ENCODE data around the gene SENP6. TPM values are rescaled to one million over a fixed set of nuclear protein-coding genes. Genes with fewer than 3 reads are reported as not detected.
"Not testable (repeated sequence)": the region's sequence is repeated elsewhere in the genome, so short reads cannot be mapped to it uniquely, and the experiment has no call there.

Gene SENP6
- total RNA-seq, 1 donor from 2014 or later: 159 TPM

GRCh38 chr6:75568100-75568499 is 33.6 kb upstream of the SENP6 start:
- TF ChIP-seq CTCF (IDR thresholded peaks at IDR 0.05; ENCODE audit: unreplicated experiment): no peak
- Mint-ChIP-seq H3K27ac (no peak overlapping the region), H3K4me3 (no peak overlapping the region), H3K27me3 (ENCODE audit: low read depth) (no peaks in the 10 kb centered on the region), H3K36me3 (no peaks in the 10 kb centered on the region), H3K4me1 (no peaks in the 10 kb centered on the region), H3K9me3 (peaks cover 52% of the 10 kb centered on the region)
- no peak for DNase-seq (ENCODE audit: low spot score in 2 of 2, unreplicated experiment in 2 of 2)

DNA sequence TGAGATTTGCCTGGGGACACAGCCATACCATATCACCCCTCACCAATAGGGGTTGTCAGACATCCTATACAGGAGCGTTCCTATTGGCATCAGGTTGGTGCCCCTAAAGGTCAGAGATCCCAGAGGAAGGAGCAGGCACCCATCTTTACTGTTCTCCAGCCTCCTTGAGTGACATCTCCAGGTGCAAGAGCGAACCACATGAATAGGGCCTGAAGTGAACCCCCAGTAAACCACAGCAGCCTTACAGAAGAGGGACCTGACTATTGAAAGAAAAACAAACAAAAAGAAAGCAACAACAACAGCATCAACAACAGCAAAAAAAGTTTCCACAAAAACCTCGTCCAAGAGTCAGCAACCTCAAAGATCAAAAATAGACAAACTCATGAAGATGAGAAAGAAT is 32.7 kb upstream of the SENP6 start:
- Mint-ChIP-seq H3K36me3 (no peaks in the 10 kb centered on the region), H3K9me3 (peaks cover 52% of the 10 kb centered on the region), H3K4me1 (no peaks in the 10 kb centered on the region), H3K27me3 (ENCODE audit: low read depth) (no peaks in the 10 kb centered on the region), H3K27ac (no peak overlapping the region), H3K4me3 (no peak overlapping the region)
- no peak for DNase-seq (ENCODE audit: low spot score in 2 of 2, unreplicated experiment in 2 of 2)
- no peak for TF ChIP-seq CTCF (IDR thresholded peaks at IDR 0.05; ENCODE audit: unreplicated experiment)

DNA sequence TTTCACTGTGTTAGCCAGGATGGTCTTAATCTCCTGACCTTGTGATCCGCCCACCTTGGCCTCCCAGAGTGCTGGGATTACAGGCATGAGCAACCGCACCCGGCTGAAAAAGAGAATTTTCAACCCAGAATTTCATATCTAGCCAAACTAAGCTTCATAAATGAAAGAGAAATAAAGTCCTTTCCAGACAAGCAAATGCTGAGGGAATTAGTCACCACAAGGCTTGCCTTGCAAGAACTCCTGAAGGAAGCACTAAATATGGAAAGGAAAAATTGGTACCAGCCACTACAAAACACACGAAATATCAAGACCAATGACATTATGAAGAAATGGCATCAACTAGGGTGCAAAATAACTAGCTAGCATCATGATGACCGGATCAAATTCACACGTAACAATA is 31.0 kb upstream of the SENP6 start:
- H3K27ac Mint-ChIP-seq: not testable (repeated sequence)

GRCh38 chr6:75572072-75572471 is 29.6 kb upstream of the SENP6 start:
- H3K27ac Mint-ChIP-seq: no peak overlapping the region
- H3K9me3 Mint-ChIP-seq: peaks cover 28% of the 10 kb centered on the region
- H3K36me3 Mint-ChIP-seq: no peaks in the 10 kb centered on the region
- DNase-seq (ENCODE audit: low spot score in 2 of 2, unreplicated experiment in 2 of 2): no peak
- no peak overlapping the region for H3K4me3 Mint-ChIP-seq
- no peaks in the 10 kb centered on the region for H3K4me1 Mint-ChIP-seq
- no peak for TF ChIP-seq CTCF (IDR thresholded peaks at IDR 0.05; ENCODE audit: unreplicated experiment)
- no peaks in the 10 kb centered on the region for H3K27me3 Mint-ChIP-seq (ENCODE audit: low read depth)

More for the DNA sequence above, 31.0 kb upstream of the SENP6 start:
- H3K4me3 Mint-ChIP-seq; H3K36me3 Mint-ChIP-seq; H3K27me3 Mint-ChIP-seq (ENCODE audit: low read depth); DNase-seq (ENCODE audit: low spot score in 2 of 2, unreplicated experiment in 2 of 2); H3K4me1 Mint-ChIP-seq: not testable (repeated sequence)
- H3K9me3 Mint-ChIP-seq: peaks cover 37% of the 10 kb centered on the region

- no peaks in the 10 kb centered on the region for H3K27me3 Mint-ChIP-seq (ENCODE audit: low read depth)
- TF ChIP-seq CTCF (IDR thresholded peaks at IDR 0.05; ENCODE audit: unreplicated experiment): no peak
- peaks cover 5% of the 10 kb centered on the region for H3K36me3 Mint-ChIP-seq
- no peaks in the 10 kb centered on the region for H3K4me1 Mint-ChIP-seq
- no peak overlapping the region for H3K4me3 Mint-ChIP-seq
- H3K9me3 Mint-ChIP-seq: peaks cover 18% of the 10 kb centered on the region
- DNase-seq (ENCODE audit: low spot score in 2 of 2, unreplicated experiment in 2 of 2): no peak
- no peak overlapping the region for H3K27ac Mint-ChIP-seq
Observed at GRCh38 chr6:75579951-75580350, 21.7 kb upstream of the SENP6 start.

DNA sequence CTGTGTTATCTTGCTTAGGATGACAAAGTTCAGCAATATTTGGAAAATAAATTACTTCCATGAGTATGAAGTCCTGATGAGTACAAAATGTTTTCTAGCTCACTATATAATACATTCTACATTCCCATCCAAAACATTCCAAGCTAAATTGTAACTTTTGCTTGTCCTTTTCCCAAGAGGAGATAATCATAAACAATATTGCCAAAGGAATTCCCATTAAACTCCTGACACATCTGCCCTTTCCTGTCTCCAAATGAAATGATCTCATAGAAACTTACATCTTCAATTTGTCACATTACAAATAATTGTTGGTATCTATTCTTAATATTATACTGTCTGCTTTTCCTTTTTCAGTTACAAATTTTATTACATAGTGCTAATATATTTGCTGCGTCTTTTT is 20.4 kb upstream of the SENP6 start:
- no peak for DNase-seq (ENCODE audit: low spot score in 2 of 2, unreplicated experiment in 2 of 2)
- Mint-ChIP-seq H3K27ac (no peak overlapping the region), H3K4me1 (no peaks in the 10 kb centered on the region), H3K27me3 (ENCODE audit: low read depth) (no peaks in the 10 kb centered on the region), H3K9me3 (peaks cover 21% of the 10 kb centered on the region), H3K4me3 (no peak overlapping the region), H3K36me3 (peaks cover 5% of the 10 kb centered on the region)
- TF ChIP-seq CTCF (IDR thresholded peaks at IDR 0.05; ENCODE audit: unreplicated experiment): no peak

- H3K4me1 Mint-ChIP-seq; H3K27me3 Mint-ChIP-seq (ENCODE audit: low read depth); H3K36me3 Mint-ChIP-seq; H3K27ac Mint-ChIP-seq; H3K4me3 Mint-ChIP-seq; DNase-seq (ENCODE audit: low spot score in 2 of 2, unreplicated experiment in 2 of 2): not testable (repeated sequence)
- peaks cover 21% of the 10 kb centered on the region for H3K9me3 Mint-ChIP-seq
Observed at GRCh38 chr6:75584552-75584951, 17.1 kb upstream of the SENP6 start.
